IMR-90 (cell line): ENCODE results near the gene FAM83F. TPM values are rescaled to one million over a fixed set of nuclear protein-coding genes. Genes with fewer than 3 reads are reported as not detected.

Source experiments
- ATAC-seq: fragments of 200-7000 bp; cut with Tn5 transposase; 2 replicates; pipeline ENCODE4 v1.9.1; 2020; ENCODE audit warnings: low read depth, mild to moderate bottlenecking, moderate library complexity
- BruUV-seq: library from RNA; stranded (reverse); fragments of 400-500 nt; replicated peaks from 2 replicates; lab custom pipeline; 2021; lab: Mats Ljungman, UMichigan
- CTCF ChIA-PET: fragments of 300-600 bp; formaldehyde crosslinking; extraction: SDS; loops from one replicate; lab custom pipeline; 2021; ENCODE audit warnings: antibody characterized with exemption; lab: Yijun Ruan, JAX
- POLR2A ChIA-PET: fragments of 300-600 bp; sonication (Branson Sonifier 250); formaldehyde crosslinking; loops from one replicate; lab custom pipeline; 2022; ENCODE audit warnings: antibody characterized with exemption; ENCODE audit not compliant: unreplicated experiment; lab: Charles Lee
- DNase-seq: peaks from one replicate; pipeline ENCODE4 v3.0.0; 2013
- H2AFZ ChIP-seq: replicated peaks from 2 replicates; pipeline ENCODE3; 2013; ENCODE audit warnings: low read length, mild to moderate bottlenecking; ENCODE audit not compliant: poor library complexity
- H2AK5ac ChIP-seq: 2 replicates; pipeline ENCODE4 v1.6.1; 2013; ENCODE audit warnings: low read depth, low read length, inconsistent platforms
- H2AK9ac ChIP-seq: replicated peaks from 2 replicates; pipeline ENCODE3; 2013; ENCODE audit warnings: mild to moderate bottlenecking, low read depth, low read length, moderate library complexity; ENCODE audit not compliant: poor library complexity
- H2BK120ac ChIP-seq: 2 replicates; pipeline ENCODE4 v1.6.1; 2013; ENCODE audit warnings: low read depth, low read length, inconsistent platforms
- H2BK15ac ChIP-seq: 3 replicates; pipeline ENCODE4 v1.6.1; 2013; ENCODE audit warnings: low read depth, low read length, inconsistent platforms
- H2BK20ac ChIP-seq: 2 replicates; pipeline ENCODE4 v1.6.1; 2013; ENCODE audit warnings: low read depth, mild to moderate bottlenecking, inconsistent platforms, low read length, moderate library complexity
- H2BK5ac ChIP-seq: 2 replicates; pipeline ENCODE4 v1.6.1; 2013; ENCODE audit warnings: mild to moderate bottlenecking, low read depth, low read length, inconsistent platforms; ENCODE audit not compliant: poor library complexity, severe bottlenecking
- H3K14ac ChIP-seq: replicated peaks from 2 replicates; pipeline ENCODE4 v1.6.1; 2013; ENCODE audit warnings: low read depth, low read length, inconsistent platforms
- H3K18ac ChIP-seq: 2 replicates; pipeline ENCODE4 v1.6.1; 2013; ENCODE audit warnings: low read depth, low read length, control low read depth
- H3K23ac ChIP-seq: 2 replicates; pipeline ENCODE4 v1.6.1; 2013; ENCODE audit warnings: low read depth, low read length, inconsistent platforms
- H3K27ac ChIP-seq: 2 replicates; pipeline ENCODE4 v1.5.1; 2013; ENCODE audit warnings: mild to moderate bottlenecking, control low read depth, low read length; ENCODE audit not compliant: insufficient read depth
- H3K27me3 ChIP-seq: 2 replicates; pipeline ENCODE4 v1.6.1; 2013; ENCODE audit warnings: low read length; ENCODE audit not compliant: control insufficient read depth, insufficient read depth
- H3K36me3 ChIP-seq: 2 replicates; pipeline ENCODE4 v1.6.1; 2013; ENCODE audit warnings: low read length, mixed read lengths; ENCODE audit not compliant: control insufficient read depth, insufficient read depth
- H3K4ac ChIP-seq: 2 replicates; pipeline ENCODE4 v1.6.1; 2013; ENCODE audit warnings: low read depth, low read length, inconsistent platforms
- H3K4me1 ChIP-seq: 2 replicates; pipeline ENCODE4 v1.6.1; 2013; ENCODE audit warnings: low read length, mixed read lengths; ENCODE audit not compliant: control insufficient read depth, insufficient read depth
- H3K4me2 ChIP-seq: 2 replicates; pipeline ENCODE4 v1.6.1; 2013; ENCODE audit warnings: low read depth, mild to moderate bottlenecking, control low read depth, low read length, moderate library complexity
- H3K4me3 ChIP-seq: 2 replicates; pipeline ENCODE4 v1.5.1; 2013; ENCODE audit warnings: low read depth, mild to moderate bottlenecking, control low read depth, low read length, moderate library complexity; ENCODE audit not compliant: insufficient read depth
- H3K56ac ChIP-seq: 2 replicates; pipeline ENCODE4 v1.6.1; 2013; ENCODE audit warnings: low read length, inconsistent platforms; ENCODE audit not compliant: insufficient read depth; ENCODE audit errors: extremely low read depth
- H3K79me1 ChIP-seq, 2 experiments: 2 replicates each; pipeline ENCODE4 v1.6.1; 2013; ENCODE audit warnings: low read length in 2 of 2, inconsistent platforms in 1 of 2, low read depth in 1 of 2
- H3K9ac ChIP-seq: 2 replicates; pipeline ENCODE4 v1.6.1; 2013; ENCODE audit warnings: low read depth, low read length, control low read depth
- H3K9me1 ChIP-seq: 2 replicates; pipeline ENCODE4 v1.6.1; 2013; ENCODE audit warnings: low read length, inconsistent platforms; ENCODE audit not compliant: insufficient read depth
- H3K9me3 ChIP-seq: 2 replicates; pipeline ENCODE4 v1.6.1; 2013; ENCODE audit warnings: low read length; ENCODE audit not compliant: control insufficient read depth, insufficient read depth
- H4K20me1 ChIP-seq: 2 replicates; pipeline ENCODE4 v1.6.1; 2013; ENCODE audit warnings: low read length, inconsistent platforms; ENCODE audit not compliant: insufficient read depth
- H4K5ac ChIP-seq: 2 replicates; pipeline ENCODE4 v1.6.1; 2013; ENCODE audit warnings: mild to moderate bottlenecking, low read depth, low read length, control low read depth
- H4K8ac ChIP-seq, 2 experiments: 2 replicates each; pipeline ENCODE4 v1.6.1; 2013; ENCODE audit warnings: low read depth in 2 of 2, low read length in 2 of 2, control low read depth in 1 of 2, inconsistent platforms in 1 of 2
- H4K91ac ChIP-seq: 2 replicates; pipeline ENCODE4 v1.6.1; 2013; ENCODE audit warnings: low read depth, low read length, inconsistent platforms; ENCODE audit not compliant: insufficient read depth
- BHLHE40 ChIP-seq: fragments of 150-350 bp; IDR thresholded peaks from 2 replicates; pipeline ENCODE4 v1.6.1; 2016; ENCODE audit warnings: mild to moderate bottlenecking, low read depth, low read length
- CEBPB ChIP-seq: IDR thresholded peaks from 2 replicates; pipeline ENCODE4 v1.6.1; 2012; ENCODE audit warnings: low read depth, low read length, improper control_type of control experiment
- CHD1 ChIP-seq: IDR thresholded peaks from 2 replicates; pipeline ENCODE4 v1.6.1; 2012; ENCODE audit warnings: low read depth, low read length, improper control_type of control experiment
- ELK1 ChIP-seq: fragments of 150-350 bp; IDR thresholded peaks from 2 replicates; pipeline ENCODE4 v1.6.1; 2016; ENCODE audit warnings: low read depth, mild to moderate bottlenecking, low read length, moderate library complexity, borderline replicate concordance
- FOS ChIP-seq: fragments of 150-350 bp; IDR thresholded peaks from 2 replicates; pipeline ENCODE4 v1.6.1; 2016; ENCODE audit warnings: low read depth, low read length
- MAFK ChIP-seq: IDR thresholded peaks from 2 replicates; pipeline ENCODE4 v1.6.1; 2012; ENCODE audit warnings: low read depth, low read length, improper control_type of control experiment
- MAZ ChIP-seq: IDR thresholded peaks from 2 replicates; pipeline ENCODE4 v1.6.1; 2012; ENCODE audit warnings: low read depth, mild to moderate bottlenecking, low read length, improper control_type of control experiment, moderate library complexity, borderline replicate concordance
- NFE2L2 ChIP-seq: fragments of 150-350 bp; IDR thresholded peaks from 2 replicates; pipeline ENCODE4 v1.6.1; 2016; ENCODE audit warnings: low read depth, mild to moderate bottlenecking, low read length
- POLR2A ChIP-seq: IDR thresholded peaks from 2 replicates; pipeline ENCODE4 v1.6.1; 2012; ENCODE audit warnings: mild to moderate bottlenecking, low read depth, low read length
- RAD21 ChIP-seq: IDR thresholded peaks from 2 replicates; pipeline ENCODE4 v1.6.1; 2012; ENCODE audit warnings: low read length, improper control_type of control experiment
- RCOR1 ChIP-seq: IDR thresholded peaks from 2 replicates; pipeline ENCODE4 v1.6.1; 2012; ENCODE audit warnings: mild to moderate bottlenecking, low read length, improper control_type of control experiment; ENCODE audit not compliant: insufficient replicate concordance
- RFX5 ChIP-seq: IDR thresholded peaks from 2 replicates; pipeline ENCODE4 v1.8.0; 2012; ENCODE audit warnings: low read depth, mild to moderate bottlenecking, low read length, moderate library complexity
- SMC3 ChIP-seq: fragments of 150-350 bp; IDR thresholded peaks from 2 replicates; pipeline ENCODE4 v1.6.1; 2016; ENCODE audit warnings: low read depth, mild to moderate bottlenecking, antibody characterized with exemption, low read length, moderate library complexity
- WGBS, 2 experiments: methylation state at CpG; one replicate each; pipeline versions ENCODE4 v1.1.5 to v1.1.7; 2013; ENCODE audit warnings: missing lambda C conversion rate in 2 of 2; ENCODE audit not compliant: insufficient read length in 1 of 2; ENCODE audit errors: extremely low coverage in 2 of 2; 5-methylcytosine and 5-hydroxymethylcytosine counted together
- dilution Hi-C: fragments of 300-500 bp; cut with HindIII; formaldehyde crosslinking; loops from one replicate; pipeline ENCODE4 v1.14.3; 2018; ENCODE audit warnings: low sequenced_read_pairs; ENCODE audit not compliant: unreplicated experiment
- in situ Hi-C: fragments of 300-500 bp; cut with MboI; formaldehyde crosslinking; loops from 3 replicates; pipeline ENCODE4 v1.14.3; 2019; ENCODE audit warnings: low sequenced_read_pairs, inconsistent platforms, mixed read lengths
- intact Hi-C: fragments of 100-400 bp; cut with micrococcal nuclease; formaldehyde crosslinking; loops from 2 replicates; pipeline ENCODE4 v1.10.0; 2022
- polyA plus RNA-seq, 3 experiments: library from polyadenylated mRNA; depleted of rRNA; stranded (reverse); fragments of >200 nt; gene quantifications; 2 replicates each; pipeline ENCODE4 v1.2.3, GENCODE V29; 2012; ENCODE audit warnings: low replicate concordance in 1 of 3
- total RNA-seq: library from RNA; depleted of rRNA; stranded (reverse); fragments of >200 nt; gene quantifications from 2 replicates; pipeline ENCODE4 v1.2.3, GENCODE V29; 2012

FAM83F gene
- total and polyA plus RNA-seq, 2 of the 4 experiments (the other 2 are of a cell fraction) = not detected

GRCh38 chr22:39952347-39952746 is 42.4 kb upstream of the FAM83F start:
- Histone ChIP-seq H4K91ac (no peak overlapping the region), H3K36me3 (no peaks in the 10 kb centered on the region), H3K79me1 (no peaks in the 10 kb centered on the region), H3K14ac (no peak overlapping the region), H3K4me2 (no peak overlapping the region), H3K9me1 (0 out of 2 replicates have a peak, but pooled peaks cover 2% of the 10 kb centered on the region), H3K4me3 (no peak overlapping the region), H2AK9ac (no peak overlapping the region), H3K4ac (no peak overlapping the region), H3K4me1 (peaks cover 2% of the 10 kb centered on the region; the same call in 1 of the 2 replicates), H3K27ac (no peak overlapping the region), H3K9me3 (no peaks in the 10 kb centered on the region), H3K9ac (no peak overlapping the region), H3K18ac (no peak overlapping the region), H3K27me3 (peaks cover 39% of the 10 kb centered on the region), H3K56ac (no peak overlapping the region), H4K5ac (no peak overlapping the region), H2BK15ac (no peak overlapping the region), H4K8ac (no peak overlapping the region), H2AFZ (no peak overlapping the region), H2BK5ac (no peak overlapping the region), H3K23ac (no peak overlapping the region), H2AK5ac (no peak overlapping the region), H2BK120ac (no peak overlapping the region), H2BK20ac (no peak overlapping the region), H4K20me1 (no peaks in the 10 kb centered on the region)
- TF ChIP-seq BHLHE40 (no peak), POLR2A (no peak), FOS (no peak), NFE2L2 (no peak), MAFK (no peak), RCOR1 (no peak), SMC3 (no peak), CEBPB (no peak), RFX5 (no peak), ELK1 (no peak), RAD21 (no peak), CHD1 (no peak), MAZ (no peak)
- dilution Hi-C loops = no loop called here
- in situ Hi-C loops = no loop called here
- BruUV-seq = no TSS peak
- no peak for DNase-seq
- WGBS, 2 experiments = no CpG with 5 or more reads among the region's 6 CpGs
- POLR2A ChIA-PET = no interaction called here
- intact Hi-C loops = no loop called here
- no peak for ATAC-seq
- CTCF ChIA-PET = no interaction called here
